DOHH2 (cell line): ENCODE results near the gene TMEM255B.

Experiments used
- H3F3A ChIP-seq: fragments of 200-600 bp; sonication (generic), shearing (Covaris generic); 2 replicates; pipeline ENCODE4 v1.6.0; 2016; ENCODE audit warnings: antibody characterized with exemption, mild to moderate bottlenecking; ENCODE audit not compliant: control insufficient read depth, insufficient read depth
- H3K27ac ChIP-seq: fragments of 200-600 bp; sonication (generic); 2 replicates; pipeline ENCODE4 v1.5.1; 2014; ENCODE audit warnings: low read depth, mild to moderate bottlenecking, low read length, moderate library complexity
- H3K27me3 ChIP-seq: fragments of 200-600 bp; sonication (generic); 2 replicates; pipeline ENCODE4 v1.6.1; 2014; ENCODE audit warnings: mild to moderate bottlenecking, low read length, mixed read lengths; ENCODE audit not compliant: control insufficient read depth
- H3K36me3 ChIP-seq: fragments of 200-600 bp; sonication (generic); 2 replicates; pipeline ENCODE4 v1.6.1; 2014; ENCODE audit warnings: mild to moderate bottlenecking, low read length, moderate library complexity, mixed read lengths; ENCODE audit not compliant: control insufficient read depth
- H3K4me1 ChIP-seq: fragments of 200-600 bp; sonication (generic); 2 replicates; pipeline ENCODE4 v1.6.1; 2014; ENCODE audit warnings: mild to moderate bottlenecking, low read length, mixed read lengths; ENCODE audit not compliant: control insufficient read depth
- H3K4me2 ChIP-seq: fragments of 200-600 bp; sonication (generic); 2 replicates; pipeline ENCODE4 v1.6.0; 2014; ENCODE audit warnings: mild to moderate bottlenecking, low read length, moderate library complexity
- H3K4me3 ChIP-seq: fragments of 200-600 bp; sonication (generic); 2 replicates; pipeline ENCODE4 v1.5.1; 2014; ENCODE audit warnings: mild to moderate bottlenecking, low read length, mixed read lengths
- H3K79me2 ChIP-seq: fragments of 200-600 bp; sonication (generic); 2 replicates; pipeline ENCODE4 v1.6.1; 2014; ENCODE audit warnings: mild to moderate bottlenecking, low read length, mixed read lengths; ENCODE audit not compliant: control insufficient read depth
- H3K9me2 ChIP-seq: fragments of 200-600 bp; sonication (generic); replicated peaks from 2 replicates; pipeline ENCODE4 v1.6.1; 2014; ENCODE audit warnings: mild to moderate bottlenecking, low read length, mixed read lengths; ENCODE audit not compliant: control insufficient read depth
- H3K9me3 ChIP-seq: fragments of 200-600 bp; sonication (generic); 2 replicates; pipeline ENCODE4 v1.6.1; 2014; ENCODE audit warnings: antibody characterized with exemption, low read length, mixed read lengths; ENCODE audit not compliant: control insufficient read depth, insufficient read depth
- H4K20me1 ChIP-seq: fragments of 200-600 bp; sonication (generic); 2 replicates; pipeline ENCODE4 v1.6.0; 2014; ENCODE audit warnings: low read depth, mild to moderate bottlenecking, antibody characterized with exemption, low read length, moderate library complexity; ENCODE audit not compliant: control insufficient read depth, insufficient read depth
- CTCF ChIP-seq: fragments of 200-600 bp; sonication (generic); IDR thresholded peaks from one replicate; pipeline ENCODE4 v1.5.1; 2014; ENCODE audit warnings: antibody characterized with exemption, mild to moderate bottlenecking, low read depth, low read length; ENCODE audit not compliant: poor library complexity, severe bottlenecking
- EZH2phosphoT487 ChIP-seq: fragments of 200-600 bp; sonication (generic); IDR thresholded peaks from 2 replicates; pipeline ENCODE4 v1.6.1; 2017; ENCODE audit warnings: borderline replicate concordance, mild to moderate bottlenecking, antibody characterized with exemption, low read length, moderate library complexity, mixed read lengths

The TMEM255B gene

GRCh38 chr13:113737803-113738202 is 21.2 kb upstream of the TMEM255B start:
- no peaks in the 10 kb centered on the region for H4K20me1 ChIP-seq
- no peak overlapping the region for H3K27ac ChIP-seq
- no peak overlapping the region for H3K4me2 ChIP-seq
- no peaks in the 10 kb centered on the region for H3K36me3 ChIP-seq
- no peak overlapping the region for H3K4me3 ChIP-seq
- H3K27me3 ChIP-seq, result no peaks in the 10 kb centered on the region
- no peaks in the 10 kb centered on the region for H3K9me2 ChIP-seq
- 0 out of 2 replicates have a peak, but pooled peaks cover 10% of the 10 kb centered on the region for H3F3A ChIP-seq
- peaks cover 28% of the 10 kb centered on the region; the same call in 1 of the 2 replicates for H3K9me3 ChIP-seq
- TF ChIP-seq CTCF (no peak), EZH2phosphoT487 (no peak)
- H3K4me1 ChIP-seq, result no peaks in the 10 kb centered on the region
- no peaks in the 10 kb centered on the region for H3K79me2 ChIP-seq

DNA sequence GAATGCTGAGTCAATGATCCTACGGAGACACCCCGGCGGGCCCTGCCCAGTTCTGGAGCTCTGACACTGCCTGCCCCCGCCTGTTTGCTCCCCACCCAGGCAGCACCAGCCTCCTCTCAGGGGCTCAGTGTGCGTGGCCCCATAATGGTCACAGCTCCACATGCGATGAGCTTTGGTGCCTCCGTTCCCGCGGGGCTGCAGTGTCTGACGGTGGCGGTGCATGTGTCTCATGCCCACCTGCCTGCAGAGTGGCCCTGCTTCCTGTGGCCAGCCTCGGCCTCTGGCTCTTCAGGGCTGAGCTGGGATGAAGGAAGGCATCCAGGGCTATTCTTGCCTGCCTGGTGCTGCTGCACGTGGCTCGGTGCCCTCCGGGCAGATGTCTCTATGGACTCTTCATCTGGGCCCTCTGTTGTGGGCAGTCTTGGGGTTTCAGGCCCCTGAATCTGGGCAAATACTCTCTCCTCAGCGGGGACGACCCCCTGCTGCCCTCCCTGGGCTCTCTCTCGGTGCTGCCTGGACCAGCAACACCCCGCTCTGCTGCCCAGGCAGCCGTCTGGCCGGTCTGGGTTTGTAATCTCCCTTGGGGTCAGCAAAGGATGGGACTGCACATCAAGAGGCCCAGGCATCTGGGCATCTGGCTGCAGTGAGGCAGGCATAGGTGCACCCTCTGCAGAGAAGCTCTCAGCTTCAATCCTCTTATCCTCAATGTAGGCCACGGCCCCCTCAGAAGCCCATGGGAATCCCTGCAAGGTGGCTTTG is 19.3 kb upstream of the TMEM255B start:
- no peaks in the 10 kb centered on the region for H3K36me3 ChIP-seq
- H4K20me1 ChIP-seq, result no peaks in the 10 kb centered on the region
- TF ChIP-seq CTCF, result no peak
- no peak for TF ChIP-seq EZH2phosphoT487
- H3K4me2 ChIP-seq, result no peak overlapping the region
- H3K9me3 ChIP-seq, result peaks cover 9% of the 10 kb centered on the region; the same call in 1 of the 2 replicates
- no peaks in the 10 kb centered on the region for H3K4me1 ChIP-seq
- no peaks in the 10 kb centered on the region for H3F3A ChIP-seq
- no peaks in the 10 kb centered on the region for H3K9me2 ChIP-seq
- H3K4me3 ChIP-seq, result no peak overlapping the region
- no peak overlapping the region for H3K27ac ChIP-seq
- H3K79me2 ChIP-seq, result no peaks in the 10 kb centered on the region
- no peaks in the 10 kb centered on the region for H3K27me3 ChIP-seq

DNA sequence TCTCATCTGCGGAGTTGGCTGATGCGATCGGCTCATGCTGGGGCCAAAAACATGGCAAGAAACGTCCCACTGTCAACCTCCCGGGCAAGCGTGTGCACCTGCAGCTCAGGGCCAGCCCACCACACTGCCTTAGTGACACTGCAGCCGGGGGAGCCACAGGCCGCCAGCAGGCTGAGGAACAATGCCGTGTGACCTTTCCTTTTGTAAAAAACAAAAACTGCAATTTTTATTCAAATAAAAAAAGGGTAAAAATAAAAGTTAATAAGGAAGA is 18.8 kb upstream of the TMEM255B start:
- no peaks in the 10 kb centered on the region for H3K9me2 ChIP-seq
- H3K27ac ChIP-seq, result no peak overlapping the region
- H3K4me1 ChIP-seq, result no peaks in the 10 kb centered on the region
- H3K79me2 ChIP-seq, result no peaks in the 10 kb centered on the region
- H3K36me3 ChIP-seq, result no peaks in the 10 kb centered on the region
- H3F3A ChIP-seq, result no peaks in the 10 kb centered on the region
- H3K4me3 ChIP-seq, result no peak overlapping the region
- no peaks in the 10 kb centered on the region for H3K27me3 ChIP-seq
- no peak for TF ChIP-seq CTCF
- TF ChIP-seq EZH2phosphoT487, result no peak
- H3K4me2 ChIP-seq, result no peak overlapping the region
- H4K20me1 ChIP-seq, result no peaks in the 10 kb centered on the region
- H3K9me3 ChIP-seq, result peaks cover 4% of the 10 kb centered on the region; the same call in 1 of the 2 replicates
